WTC11 (cell line): Measurements from ENCODE around the gene PLA1A.

Experiments
- SOX15 ChIP-seq: fragments of 250-450 bp; sonication (Bioruptor Pico); IDR thresholded peaks from 2 replicates; pipeline ENCODE4 v1.9.0; 2021; ENCODE audit warnings: mild to moderate bottlenecking
- ZNF263 ChIP-seq: sonication (generic); formaldehyde crosslinking; IDR thresholded peaks from 2 replicates; pipeline ENCODE4 v1.8.1; 2022; ENCODE audit warnings: low read depth, mild to moderate bottlenecking, moderate library complexity, missing genetic modification reagents

DNA sequence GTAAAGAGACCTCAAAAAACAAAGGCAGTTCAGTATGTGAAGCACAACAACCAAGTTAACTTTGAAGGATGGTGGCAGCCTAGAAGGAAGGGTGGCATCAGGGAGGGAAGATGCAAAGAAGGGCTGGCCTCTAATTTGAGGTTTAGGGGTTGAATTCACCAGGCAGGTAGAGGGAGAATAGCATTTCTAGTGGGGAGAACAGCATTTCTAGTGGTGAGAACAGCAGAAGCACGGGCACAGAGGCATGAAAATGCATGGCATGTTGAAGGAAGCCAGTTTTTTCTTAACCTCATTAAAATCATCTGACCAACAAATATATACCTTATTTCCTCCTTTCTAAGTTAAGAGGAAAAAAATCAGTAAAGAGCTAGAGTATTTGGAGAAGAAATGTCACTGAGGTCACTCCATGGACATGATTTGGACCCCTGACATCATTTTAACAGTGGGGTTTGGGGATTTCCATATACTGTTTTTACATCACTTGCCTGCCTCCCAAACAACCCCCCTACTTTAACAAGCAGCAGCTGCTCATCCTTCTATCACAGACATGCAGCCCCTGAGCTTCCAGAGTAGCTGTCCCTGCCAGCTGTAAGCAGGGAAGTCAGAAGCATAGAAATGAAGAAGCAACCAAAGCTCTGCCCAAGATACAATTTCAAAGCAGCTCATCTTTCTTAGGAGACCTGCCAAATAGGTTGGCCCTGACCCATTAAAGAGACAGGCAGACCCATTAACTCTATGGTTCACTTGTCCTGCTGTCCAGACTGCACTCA is 65.1 kb downstream of the PLA1A start:
- TF ChIP-seq SOX15 (no peak), ZNF263 (CRISPR knock-in tag) (no peak)
